HL-60 (cell line): ENCODE results near the gene SMIM20.

ENCODE experiments used
- DNase-seq, 2 experiments: peaks; one replicate each; pipeline ENCODE4 v3.0.0-alpha.2; 2010 to 2020; ENCODE audit warnings: low read depth in 1 of 2, low spot score in 1 of 2
- H3K27ac ChIP-seq: fragments of 250-450 bp; sonication (Bioruptor Pico); replicated peaks from 2 replicates; pipeline ENCODE4 v1.5.1; 2020; ENCODE audit warnings: mild to moderate bottlenecking, moderate library complexity
- H3K27me3 ChIP-seq: fragments of 250-450 bp; sonication (Bioruptor Pico); 2 replicates; pipeline ENCODE4 v1.5.1; 2021; ENCODE audit warnings: mild to moderate bottlenecking, moderate library complexity; ENCODE audit not compliant: insufficient read depth, poor library complexity, severe bottlenecking
- H3K4me3 ChIP-seq: replicated peaks from 2 replicates; pipeline ENCODE4 v1.5.1; 2011; ENCODE audit warnings: mild to moderate bottlenecking, control low read depth, low read length; ENCODE audit not compliant: insufficient read depth
- CTCF ChIP-seq: IDR thresholded peaks from one replicate; pipeline ENCODE4 v1.5.1; 2011; ENCODE audit warnings: low read length, control low read depth, inconsistent platforms; ENCODE audit not compliant: insufficient read depth
- GABPA ChIP-seq: IDR thresholded peaks from 2 replicates; pipeline ENCODE4 v1.6.1; 2012; ENCODE audit warnings: low read depth
- POLR2AphosphoS5 ChIP-seq: IDR thresholded peaks from 2 replicates; pipeline ENCODE4 v1.6.1; 2012; ENCODE audit warnings: low read depth
- REST ChIP-seq: IDR thresholded peaks from 2 replicates; pipeline ENCODE4 v1.6.1; 2012; ENCODE audit warnings: low read depth; ENCODE audit not compliant: insufficient replicate concordance
- SPI1 ChIP-seq: IDR thresholded peaks from 2 replicates; pipeline ENCODE4 v1.6.1; 2012; ENCODE audit warnings: low read depth, mild to moderate bottlenecking, borderline replicate concordance

The SMIM20 gene

GRCh38 chr4:25874655-25875054 is 39.4 kb upstream of the SMIM20 start:
- Histone ChIP-seq H3K27ac (no peak overlapping the region), H3K4me3 (no peak overlapping the region)

GRCh38 chr4:25875281-25875745 is 38.7 kb upstream of the SMIM20 start:
- Histone ChIP-seq H3K4me3 (no peak overlapping the region), H3K27me3 (no peaks in the 10 kb centered on the region), H3K27ac (no peak overlapping the region)
- TF ChIP-seq SPI1: no peak
- TF ChIP-seq POLR2AphosphoS5: no peak
- TF ChIP-seq CTCF: no peak
- TF ChIP-seq GABPA: no peak
- no peak for DNase-seq

More at GRCh38 chr4:25874655-25875054, 39.4 kb upstream of the SMIM20 start:
- TF ChIP-seq SPI1 (no peak), GABPA (no peak), CTCF (no peak), POLR2AphosphoS5 (no peak), REST (no peak)
- no peaks in the 10 kb centered on the region for H3K27me3 ChIP-seq
- no peak for DNase-seq

DNA sequence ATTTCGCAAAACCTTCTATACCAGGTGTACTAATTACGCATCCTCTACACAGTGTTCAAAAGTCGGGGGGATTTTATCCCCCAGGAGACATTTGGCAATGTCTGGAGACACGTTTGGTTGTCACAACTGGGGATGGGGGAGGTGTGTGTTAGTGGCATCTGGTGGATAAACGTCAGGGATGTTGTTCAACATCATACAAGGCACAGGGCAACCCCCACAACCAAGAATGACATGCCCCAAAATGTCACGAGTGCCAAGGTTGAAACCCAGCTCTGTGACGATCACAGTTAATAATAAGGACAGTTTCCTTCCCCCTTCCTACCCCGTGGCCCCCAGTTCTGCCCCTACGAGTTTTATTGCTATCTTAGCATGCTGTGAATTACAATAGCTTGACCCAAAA is 35.3 kb upstream of the SMIM20 start:
- DNase-seq: no peak
- no peak overlapping the region for H3K4me3 ChIP-seq
- H3K27me3 ChIP-seq: no peaks in the 10 kb centered on the region
- H3K27ac ChIP-seq: no peak overlapping the region
- TF ChIP-seq POLR2AphosphoS5 (no peak), SPI1 (no peak), REST (no peak), CTCF (no peak)

DNA sequence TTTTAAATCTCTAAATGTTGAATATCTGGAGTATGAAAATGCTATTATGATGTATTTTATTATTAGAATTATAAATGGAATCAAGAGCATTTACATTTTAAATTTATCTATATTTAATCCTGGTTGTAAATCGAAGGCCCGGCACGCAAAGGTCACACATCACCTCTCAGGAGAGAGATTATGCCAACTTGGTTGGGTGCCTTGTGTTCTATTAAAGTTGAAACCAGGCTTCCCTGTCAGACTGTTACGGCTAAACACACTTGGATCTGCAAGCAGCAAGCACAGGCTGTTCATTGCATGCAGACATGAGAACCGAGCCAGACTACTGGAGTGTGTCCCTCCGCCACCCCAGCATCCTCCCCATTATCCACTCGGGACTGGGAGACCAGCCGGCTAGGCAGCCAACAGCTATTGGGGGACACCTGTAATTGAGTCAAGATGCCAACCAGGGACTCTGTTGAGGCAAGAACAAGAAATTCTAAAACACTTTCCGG is 34.9 kb upstream of the SMIM20 start:
- H3K4me3 ChIP-seq: no peak overlapping the region
- H3K27ac ChIP-seq: no peak overlapping the region
- TF ChIP-seq POLR2AphosphoS5 (no peak), GABPA (no peak), REST (no peak), CTCF (no peak), SPI1 (no peak)
- no peak for DNase-seq
- H3K27me3 ChIP-seq: no peaks in the 10 kb centered on the region
